ENCODE measurements around the gene BANK1.

The BANK1 gene

GRCh38 chr4:102007959-102008425, 217.5 kb downstream of the BANK1 start:
- no peak for TF ChIP-seq CTCF (conservative IDR thresholded peaks at IDR 0.05)
- no peak overlapping the region for H3K27ac ChIP-seq

- H3K27ac ChIP-seq, result no peak overlapping the region
- TF ChIP-seq CTCF (conservative IDR thresholded peaks at IDR 0.05), result no peak
These were observed 218.2 kb downstream of the BANK1 start for GRCh38 chr4:102008711-102009110.

- TF ChIP-seq CTCF (conservative IDR thresholded peaks at IDR 0.05), result no peak
- H3K27ac ChIP-seq, result no peak overlapping the region
These were observed 231.8 kb downstream of the BANK1 start for GRCh38 chr4:102022343-102022742.

GRCh38 chr4:102027961-102028360, 237.4 kb downstream of the BANK1 start:
- TF ChIP-seq CTCF (conservative IDR thresholded peaks at IDR 0.05), result no peak
- no peak overlapping the region for H3K27ac ChIP-seq

GRCh38 chr4:102031406-102031805, 240.9 kb downstream of the BANK1 start:
- H3K27ac ChIP-seq, result no peak overlapping the region
- TF ChIP-seq CTCF (conservative IDR thresholded peaks at IDR 0.05), result no peak

- no peak for TF ChIP-seq CTCF (conservative IDR thresholded peaks at IDR 0.05)
These were observed 245.5 kb downstream of the BANK1 start for GRCh38 chr4:102036016-102036415.

GRCh38 chr4:102036619-102037376, 246.3 kb downstream of the BANK1 start:
- no peak overlapping the region for H3K27ac ChIP-seq
- no peak for TF ChIP-seq CTCF (conservative IDR thresholded peaks at IDR 0.05)

More at GRCh38 chr4:102036016-102036415, 245.5 kb downstream of the BANK1 start:
- no peak overlapping the region for H3K27ac ChIP-seq
